Stimulated activated CD8-positive, alpha-beta memory T cell treated with anti-CD3 and anti-CD28 coated beads, Interleukin-7, amount 100 ng/mL, for 24 hours (primary cell): ENCODE measurements around the gene PRR30.

ENCODE experiments used
- DNase-seq: peaks from one replicate; pipeline ENCODE4 v3.0.0-alpha.2; 2020; ENCODE audit warnings: low read depth

The PRR30 gene

DNA sequence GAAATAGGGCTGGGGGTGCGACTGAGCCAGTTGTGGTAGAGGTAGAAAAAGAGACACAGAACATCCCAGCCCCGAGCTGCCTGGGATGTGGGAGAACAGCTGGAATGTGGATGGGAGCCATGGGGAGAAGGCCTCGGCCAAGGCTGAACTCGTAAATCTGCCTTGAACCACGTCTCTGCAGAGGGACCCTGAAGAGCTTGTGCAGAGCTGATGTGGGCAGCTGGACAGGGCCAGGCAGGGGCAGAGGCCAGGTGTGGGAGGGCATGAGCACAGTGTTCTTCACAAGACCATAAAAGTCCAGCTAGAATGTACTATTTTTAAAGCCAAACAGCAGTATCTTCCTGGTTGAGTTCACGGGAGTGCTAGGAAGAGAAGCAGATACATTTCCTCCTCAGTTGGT is 15.3 kb upstream of the PRR30 start:
- DNase-seq, result no peak

DNA sequence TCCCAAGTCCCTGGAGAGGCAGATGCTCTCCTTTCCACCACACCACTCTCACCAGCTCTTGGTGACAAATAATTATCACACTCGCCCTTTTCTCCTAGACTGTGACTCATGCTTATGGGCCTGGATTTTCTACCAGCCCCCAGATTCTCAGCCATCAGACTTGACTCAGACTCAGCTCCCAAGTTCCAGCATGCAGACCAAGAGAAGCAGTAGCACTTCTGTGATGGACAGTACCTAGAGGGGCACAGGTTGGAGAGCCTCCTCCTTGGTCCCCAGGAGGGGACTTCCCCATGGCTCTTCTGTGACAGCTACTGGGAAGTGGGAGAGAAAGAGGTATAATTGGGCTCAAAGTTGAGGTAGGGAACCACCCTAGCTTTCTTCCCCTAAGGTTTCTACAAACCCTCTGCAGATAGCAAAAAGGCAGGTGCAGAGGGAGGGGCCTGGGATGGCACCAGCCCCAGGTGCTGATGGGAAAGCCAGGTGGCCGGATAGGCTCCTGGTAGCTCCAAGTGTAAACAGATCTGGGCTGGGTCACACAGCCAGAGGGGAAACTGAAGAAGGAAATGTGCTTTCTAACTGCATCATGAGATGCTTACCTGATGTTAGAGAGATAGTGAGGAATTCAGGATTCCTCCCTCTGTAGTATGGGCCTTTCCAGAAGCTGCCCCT is 13.7 kb upstream of the PRR30 start:
- no peak for DNase-seq

DNA sequence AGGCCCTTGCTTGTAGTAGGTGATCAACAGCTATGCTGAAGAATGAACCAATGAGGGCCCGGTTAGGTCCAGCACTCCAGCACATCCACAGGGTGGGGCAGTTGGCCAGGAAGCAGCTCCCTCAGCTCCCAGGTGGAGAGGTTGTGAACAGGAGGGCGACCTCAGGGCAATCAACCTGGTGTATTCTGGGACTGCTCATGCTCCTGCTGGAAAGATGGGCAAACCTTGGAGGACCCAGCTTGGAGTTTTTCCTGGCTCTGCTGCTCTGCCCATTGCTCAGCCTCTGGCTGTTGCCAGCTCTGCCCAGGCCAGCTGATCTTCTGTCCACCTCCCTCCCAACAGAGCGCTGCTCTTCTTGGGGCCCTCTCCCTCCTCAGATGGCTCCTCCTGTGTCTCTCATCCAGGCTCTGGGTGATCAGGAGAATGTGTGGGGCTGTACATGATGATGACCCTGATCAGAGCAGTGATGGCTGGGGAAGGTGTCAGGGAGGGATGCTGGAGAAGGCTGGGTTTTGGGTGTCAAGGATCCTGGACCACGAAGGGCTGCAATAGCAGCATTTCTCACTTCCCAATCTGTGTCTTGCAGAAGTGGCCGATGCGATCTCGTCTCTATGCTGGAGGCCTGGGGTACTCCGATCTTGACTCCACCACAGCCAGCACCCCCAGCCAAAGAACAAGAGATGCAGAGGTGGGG is 13.0 kb upstream of the PRR30 start:
- no peak for DNase-seq

DNA sequence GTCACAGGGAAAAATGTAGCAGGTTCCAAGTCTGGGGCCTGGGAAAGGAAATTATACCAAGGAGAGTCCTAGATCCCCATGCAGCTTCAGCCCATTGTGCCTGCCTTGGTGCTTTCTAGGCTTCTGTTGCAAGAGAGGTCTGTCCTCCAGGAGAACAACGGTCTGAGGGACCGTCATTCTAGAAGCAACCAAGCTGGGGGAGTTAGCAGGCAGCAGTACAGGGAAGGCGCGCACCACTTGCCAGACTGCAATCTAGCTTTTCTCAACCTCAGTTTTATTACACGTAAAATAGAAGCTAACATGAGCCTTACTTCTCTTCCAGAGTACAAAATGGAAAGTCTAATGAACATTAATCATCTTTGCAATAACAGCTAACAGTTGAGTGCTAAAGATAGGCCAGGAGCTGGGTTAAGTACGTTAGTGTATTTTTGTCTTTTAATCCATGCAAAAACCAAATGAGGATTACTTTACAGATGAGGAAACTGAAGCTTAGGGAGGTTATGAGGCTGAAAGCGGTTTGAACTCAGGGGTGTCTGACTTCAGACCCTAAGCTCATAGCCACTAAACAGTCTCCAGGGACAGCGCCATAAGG is 11.5 kb upstream of the PRR30 start:
- DNase-seq, result no peak

GRCh38 chr2:27149570-27150405 is 10.6 kb upstream of the PRR30 start:
- no peak for DNase-seq

DNA sequence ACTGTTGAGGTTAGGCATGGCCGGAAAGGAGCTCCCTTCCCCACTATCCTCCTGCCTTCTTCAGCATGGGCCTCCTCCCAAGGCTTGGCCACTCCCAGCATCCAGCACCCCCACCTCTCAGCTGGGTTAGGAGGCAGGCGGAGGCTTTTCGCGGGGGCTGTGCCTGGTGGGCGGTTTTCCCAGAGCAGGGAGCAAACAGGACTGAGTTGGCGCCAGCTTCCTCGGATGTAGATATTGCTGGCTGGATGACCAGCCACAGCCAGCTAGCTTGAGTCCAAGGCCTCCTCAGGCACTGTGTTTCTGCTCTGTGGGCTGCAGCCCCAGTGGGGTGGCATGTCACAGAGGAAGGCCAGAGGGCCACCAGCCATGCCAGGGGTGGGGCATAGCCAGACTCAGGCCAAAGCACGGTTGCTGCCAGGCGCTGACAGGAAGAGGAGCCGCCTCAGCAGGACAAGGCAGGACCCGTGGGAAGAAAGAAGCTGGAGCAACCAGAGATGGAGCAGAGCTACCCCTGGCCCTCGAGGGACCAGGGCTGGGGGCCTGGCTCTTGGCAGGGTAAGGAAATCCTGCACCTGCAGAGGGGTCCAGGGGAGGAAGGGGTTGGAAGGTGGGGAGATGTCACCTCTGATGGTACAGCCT is 9.7 kb upstream of the PRR30 start, which contains the start of gene TCF23:
TCF23 (plus strand) TSS at position 204 of the 639 bp plus-strand sequence; CDS start at position 334, 130 bp downstream.
- DNase-seq, result no peak

GRCh38 chr2:27147935-27148334 is 8.7 kb upstream of the PRR30 start:
- DNase-seq, result no peak

DNA sequence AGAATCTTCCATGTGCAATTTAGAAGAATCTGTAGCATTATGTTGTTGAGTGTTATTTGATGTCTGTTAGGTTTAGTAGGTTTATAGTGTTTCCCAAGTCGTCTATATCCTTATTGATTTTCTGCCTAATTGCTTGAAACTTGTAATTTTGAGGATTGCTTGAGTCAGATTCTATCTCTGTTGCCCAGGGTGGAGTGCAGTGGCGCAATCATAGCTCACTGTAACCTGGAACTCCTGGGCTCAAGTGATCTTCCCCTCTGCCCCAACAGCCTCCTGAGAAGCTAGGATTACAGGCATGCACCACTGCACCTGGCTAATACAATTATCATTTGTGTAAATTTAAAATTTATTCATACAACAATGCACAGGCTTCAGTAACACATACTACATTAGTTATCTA is 6.5 kb upstream of the PRR30 start:
- no peak for DNase-seq

GRCh38 chr2:27143285-27143684 is 4.1 kb upstream of the PRR30 start:
- no peak for DNase-seq

- DNase-seq, result no peak
Measured at GRCh38 chr2:27138111-27138510, 1.1 kb downstream of the PRR30 start.

- DNase-seq, result no peak
Measured at GRCh38 chr2:27137322-27137935, 1.8 kb downstream of the PRR30 start.

GRCh38 chr2:27136751-27137150 is 2.5 kb downstream of the PRR30 start:
- no peak for DNase-seq

GRCh38 chr2:27135478-27135955 is 3.7 kb downstream of the PRR30 start:
- DNase-seq, result no peak

GRCh38 chr2:27134781-27135477 is 4.3 kb downstream of the PRR30 start:
- DNase-seq, result no peak

DNA sequence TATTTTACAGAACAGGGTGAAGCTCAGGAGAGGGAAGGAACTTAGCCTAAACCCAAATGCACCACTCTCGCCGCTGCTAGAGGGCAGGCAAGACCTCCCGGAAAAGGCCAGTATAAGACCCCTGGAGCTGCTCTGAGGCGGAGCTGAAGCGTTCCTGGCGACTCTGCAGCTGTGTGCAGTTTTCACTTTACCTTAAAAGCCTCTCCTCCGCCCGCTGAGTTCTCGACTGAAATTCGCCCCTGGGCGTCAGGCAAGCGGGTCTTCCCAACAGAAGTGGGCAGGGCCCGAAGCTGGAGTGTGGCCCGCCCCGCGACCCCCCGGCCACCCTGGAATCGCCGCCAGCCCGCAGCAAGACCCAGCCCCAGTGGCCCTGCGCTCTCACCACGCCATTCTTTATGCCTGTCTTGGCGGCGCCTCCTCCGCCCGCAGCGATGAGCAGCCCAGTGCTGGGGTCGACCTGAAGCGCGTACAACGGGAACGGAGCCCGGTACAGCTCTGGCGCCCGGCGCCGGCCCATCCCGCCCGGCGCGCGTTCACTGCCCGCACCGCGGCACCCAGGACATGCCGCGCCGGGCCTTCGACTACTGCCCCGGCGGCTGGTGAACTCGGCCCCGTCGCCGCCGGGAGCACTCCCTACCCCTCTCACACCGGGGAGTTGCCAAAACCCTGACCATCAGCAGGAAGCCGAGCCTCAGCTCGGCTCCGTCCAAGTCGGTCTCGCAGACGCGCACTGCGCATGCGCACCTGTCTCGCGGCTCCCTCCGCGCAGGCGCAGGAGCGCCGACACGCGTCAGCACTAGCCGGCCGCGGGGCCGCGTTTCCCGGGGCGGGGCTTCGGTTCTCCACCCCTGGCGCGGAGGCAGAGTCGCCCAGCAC is 5.1 kb downstream of the PRR30 start, which contains the start of gene PREB:
PREB (minus strand) TSS at position 732 of the 876 bp plus-strand sequence; CDS start at position 517, 215 bp downstream.
- peak; percentile 96 for DNase-seq

GRCh38 chr2:27133195-27133875 is 5.9 kb downstream of the PRR30 start:
- DNase-seq, result no peak

DNA sequence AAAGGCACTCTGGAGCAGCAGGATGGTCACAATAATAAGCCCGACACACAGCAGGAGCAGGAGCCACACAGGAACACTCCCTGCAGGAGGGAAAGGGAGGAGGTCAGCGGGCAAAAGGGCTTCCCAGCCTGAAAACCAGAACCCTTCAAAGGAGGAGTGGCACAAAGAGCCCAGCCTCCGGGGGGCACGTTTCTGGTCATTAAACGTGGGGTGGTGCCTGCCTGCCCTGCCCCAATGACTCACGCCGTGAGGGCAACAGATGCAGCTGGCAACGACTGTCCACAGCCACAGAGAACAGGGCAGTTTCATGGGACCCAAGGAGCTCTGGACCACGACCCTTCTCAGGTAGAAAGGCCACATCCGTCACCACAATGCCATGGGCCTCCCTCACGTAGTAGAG is 7.8 kb downstream of the PRR30 start:
- DNase-seq, result no peak

- no peak for DNase-seq
Measured at GRCh38 chr2:27130396-27130795, 8.8 kb downstream of the PRR30 start.
